Measurements from ENCODE around the gene SRGAP3. TPM values are rescaled to one million over a fixed set of nuclear protein-coding genes. Genes with fewer than 3 reads are reported as not detected.

The SRGAP3 gene
- total RNA-seq, 2 experiments from 2014 or later = 1.2 to 1.3 TPM

DNA sequence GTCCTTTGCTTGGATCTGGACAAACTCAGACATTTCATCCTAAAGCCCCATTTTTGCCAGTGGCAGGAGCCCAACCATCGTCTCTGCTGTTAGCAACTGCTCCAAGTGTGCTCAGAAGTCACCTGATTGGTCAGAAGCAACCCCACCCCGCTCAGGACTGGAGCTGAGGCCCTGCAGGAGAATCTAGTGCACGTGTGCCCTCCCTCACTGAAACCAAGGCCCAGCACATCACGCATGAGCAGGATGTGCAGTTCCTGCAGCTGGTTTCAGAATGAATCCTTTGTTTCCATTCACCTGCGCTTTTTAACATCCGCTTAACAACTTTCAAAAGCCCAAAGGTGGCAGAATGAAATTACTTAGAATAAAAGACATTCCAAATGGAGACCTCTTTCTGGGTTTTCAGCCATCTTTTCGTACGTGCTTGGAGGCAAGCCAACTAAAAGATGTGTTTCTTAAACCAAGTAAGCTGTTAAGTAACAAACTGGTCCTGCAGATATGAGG, 81.2 kb downstream of the SRGAP3 start:
- H3K9me3 Mint-ChIP-seq = no peaks in the 10 kb centered on the region
- peak; percentile 66 for DNase-seq
- no peak overlapping the region for H3K4me3 Mint-ChIP-seq
- H3K27ac Mint-ChIP-seq = peak overlapping the region; percentile 10
- no peaks in the 10 kb centered on the region for H3K36me3 Mint-ChIP-seq
- no peaks in the 10 kb centered on the region for H3K27me3 Mint-ChIP-seq
- H3K4me1 Mint-ChIP-seq = peaks cover 26% of the 10 kb centered on the region

DNA sequence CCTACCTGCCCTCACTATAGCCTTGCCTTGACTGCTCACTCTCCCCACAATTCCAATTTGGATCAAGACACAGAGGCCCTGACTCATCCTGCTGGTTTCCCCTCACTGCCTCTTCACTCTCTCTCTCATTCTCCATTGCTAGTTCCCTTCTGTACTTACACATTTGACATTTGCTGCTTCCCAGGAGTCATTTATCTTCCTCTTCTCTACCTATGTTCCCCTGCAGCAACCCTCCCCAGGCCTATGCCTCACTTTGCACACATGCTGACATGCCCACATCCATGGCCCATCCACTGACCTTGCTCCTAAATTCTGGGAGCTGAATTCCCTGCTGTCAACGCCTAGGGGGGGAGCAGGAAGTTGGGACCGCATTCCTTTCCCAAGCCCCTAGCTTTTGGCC, 82.2 kb downstream of the SRGAP3 start:
- H3K36me3 Mint-ChIP-seq = no peaks in the 10 kb centered on the region
- no peaks in the 10 kb centered on the region for H3K27me3 Mint-ChIP-seq
- peaks cover 26% of the 10 kb centered on the region for H3K4me1 Mint-ChIP-seq
- H3K27ac Mint-ChIP-seq = no peak overlapping the region
- no peak for DNase-seq
- H3K4me3 Mint-ChIP-seq = no peak overlapping the region
- H3K9me3 Mint-ChIP-seq = no peaks in the 10 kb centered on the region

DNA sequence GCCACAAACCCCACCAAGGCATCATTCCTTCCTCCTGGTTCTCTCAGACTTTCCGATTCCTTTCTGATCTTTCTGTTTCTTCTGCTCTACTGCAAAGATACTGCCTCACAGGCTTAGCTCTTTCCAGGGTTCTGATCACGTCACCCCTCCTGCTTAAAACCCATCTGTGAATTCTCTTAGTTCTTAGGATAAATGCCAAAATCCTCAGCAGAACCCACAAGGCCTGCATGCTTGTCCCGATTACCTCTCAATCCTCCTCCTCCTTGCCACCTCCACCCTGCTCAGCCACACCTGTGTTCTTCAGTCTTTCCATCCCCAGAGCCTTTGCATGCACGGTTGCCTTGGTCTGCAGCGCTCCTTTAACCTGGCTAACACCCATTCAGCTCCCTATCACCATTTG, 84.0 kb downstream of the SRGAP3 start:
- Mint-ChIP-seq H3K27me3 (no peaks in the 10 kb centered on the region), H3K9me3 (no peaks in the 10 kb centered on the region), H3K4me3 (no peak overlapping the region), H3K4me1 (peaks cover 18% of the 10 kb centered on the region), H3K27ac (no peak overlapping the region), H3K36me3 (no peaks in the 10 kb centered on the region)
- no peak for DNase-seq

DNA sequence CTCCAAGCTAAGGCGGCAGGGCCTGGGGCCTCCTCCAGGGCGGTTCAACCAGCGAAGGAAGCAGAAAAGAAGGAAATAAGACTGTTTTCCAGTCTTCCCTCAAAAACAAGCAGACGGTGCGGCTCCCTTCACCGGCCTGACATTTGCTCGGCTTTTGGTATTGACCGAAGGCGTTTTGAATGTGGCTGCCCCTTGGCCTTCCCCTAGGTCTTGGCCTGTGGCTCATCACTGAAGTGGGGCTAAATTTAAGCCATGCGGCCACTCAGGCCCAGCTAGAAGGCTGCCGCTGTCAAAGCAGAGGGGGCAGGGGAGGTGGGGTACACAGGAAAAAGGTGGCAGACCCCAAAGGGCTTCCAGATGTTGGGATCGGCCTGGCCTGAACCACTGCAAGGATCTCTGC, 86.2 kb downstream of the SRGAP3 start:
- Mint-ChIP-seq H3K4me3 (no peak overlapping the region), H3K36me3 (no peaks in the 10 kb centered on the region), H3K9me3 (no peaks in the 10 kb centered on the region), H3K4me1 (no peaks in the 10 kb centered on the region), H3K27ac (no peak overlapping the region), H3K27me3 (no peaks in the 10 kb centered on the region)
- DNase-seq = no peak

DNA sequence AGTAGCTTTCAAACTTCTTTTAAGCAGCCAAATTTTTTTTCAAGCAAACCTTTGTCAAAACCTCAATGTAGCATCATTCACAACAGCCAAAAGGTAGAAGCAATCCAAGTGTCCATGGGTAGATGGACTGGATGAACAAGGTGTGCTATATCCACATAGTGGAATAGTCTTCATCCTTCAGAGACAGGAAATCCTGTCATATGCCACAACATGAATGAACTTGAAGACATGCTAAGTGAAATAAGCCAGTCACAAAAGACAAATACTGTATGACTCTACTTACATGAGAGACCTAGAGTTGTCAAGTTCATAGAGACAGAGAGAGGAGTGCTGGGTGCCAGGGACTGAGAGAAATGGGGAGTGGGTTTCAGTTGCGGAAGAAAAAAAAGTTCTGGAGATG, 87.6 kb downstream of the SRGAP3 start:
- Mint-ChIP-seq H3K9me3 (no peaks in the 10 kb centered on the region), H3K4me3 (no peak overlapping the region), H3K4me1 (no peaks in the 10 kb centered on the region), H3K27ac (no peak overlapping the region), H3K36me3 (no peaks in the 10 kb centered on the region), H3K27me3 (no peaks in the 10 kb centered on the region)
- no peak for DNase-seq

DNA sequence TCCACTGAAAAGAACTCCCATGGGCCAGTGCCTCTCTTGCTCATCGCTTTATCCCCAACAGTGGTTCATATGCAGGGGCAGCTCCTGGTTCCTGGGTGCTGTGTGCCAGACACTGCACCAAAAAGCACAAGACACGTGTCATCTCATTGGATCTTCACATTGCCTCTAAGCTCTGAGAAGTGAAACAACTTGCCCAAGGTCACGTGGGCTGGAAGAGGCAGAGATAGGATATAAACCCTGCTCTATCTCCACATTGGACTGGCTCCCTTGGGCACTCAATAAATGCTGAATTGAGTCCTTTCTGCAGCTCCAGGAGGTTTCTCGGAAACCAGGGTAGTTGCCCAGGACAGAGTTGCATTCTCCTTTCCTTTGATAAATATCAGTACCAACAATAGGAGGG, 88.1 kb downstream of the SRGAP3 start:
- Mint-ChIP-seq H3K27ac (no peak overlapping the region), H3K27me3 (no peaks in the 10 kb centered on the region), H3K4me1 (no peaks in the 10 kb centered on the region), H3K36me3 (no peaks in the 10 kb centered on the region), H3K9me3 (no peaks in the 10 kb centered on the region), H3K4me3 (no peak overlapping the region)
- DNase-seq = no peak

DNA sequence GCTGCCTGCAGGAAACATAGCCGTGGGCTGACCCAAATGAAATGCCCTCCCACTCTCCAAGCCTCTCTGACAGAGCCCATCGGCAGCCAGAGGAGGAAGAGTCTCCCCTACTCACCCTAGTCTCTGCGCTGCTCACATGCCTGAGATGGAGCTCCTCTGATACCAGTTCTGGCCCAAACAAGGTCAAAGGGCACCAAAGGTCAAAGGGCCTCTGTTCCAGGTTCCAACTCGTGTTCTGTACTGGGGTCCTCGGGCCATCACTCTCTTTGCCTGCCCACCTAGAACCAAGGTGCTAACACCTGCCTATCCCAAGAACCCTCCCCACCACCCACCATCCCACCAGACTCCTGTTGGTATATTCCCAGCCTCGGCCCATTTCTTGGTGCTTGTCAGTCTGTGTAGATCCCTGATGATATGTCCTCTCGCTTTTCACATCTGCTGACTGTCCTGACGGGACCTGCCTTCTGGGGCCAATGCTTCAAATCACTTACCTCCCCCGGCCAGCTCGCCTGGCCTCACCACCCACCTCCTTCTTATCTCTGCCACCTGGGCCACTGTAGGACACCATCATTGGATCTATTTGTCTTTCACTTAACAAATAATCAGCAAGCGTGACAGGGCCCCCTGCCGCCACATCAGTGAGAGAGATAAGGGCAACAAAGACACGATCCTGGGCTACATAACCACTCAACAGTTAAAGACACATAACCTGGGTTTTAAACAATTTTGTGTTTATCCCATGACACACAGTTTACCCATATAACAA, 90.4 kb downstream of the SRGAP3 start:
- H3K36me3 Mint-ChIP-seq = no peaks in the 10 kb centered on the region
- no peak overlapping the region for H3K4me3 Mint-ChIP-seq
- H3K27me3 Mint-ChIP-seq = no peaks in the 10 kb centered on the region
- no peak for DNase-seq
- no peaks in the 10 kb centered on the region for H3K4me1 Mint-ChIP-seq
- no peak overlapping the region for H3K27ac Mint-ChIP-seq
- no peaks in the 10 kb centered on the region for H3K9me3 Mint-ChIP-seq

DNA sequence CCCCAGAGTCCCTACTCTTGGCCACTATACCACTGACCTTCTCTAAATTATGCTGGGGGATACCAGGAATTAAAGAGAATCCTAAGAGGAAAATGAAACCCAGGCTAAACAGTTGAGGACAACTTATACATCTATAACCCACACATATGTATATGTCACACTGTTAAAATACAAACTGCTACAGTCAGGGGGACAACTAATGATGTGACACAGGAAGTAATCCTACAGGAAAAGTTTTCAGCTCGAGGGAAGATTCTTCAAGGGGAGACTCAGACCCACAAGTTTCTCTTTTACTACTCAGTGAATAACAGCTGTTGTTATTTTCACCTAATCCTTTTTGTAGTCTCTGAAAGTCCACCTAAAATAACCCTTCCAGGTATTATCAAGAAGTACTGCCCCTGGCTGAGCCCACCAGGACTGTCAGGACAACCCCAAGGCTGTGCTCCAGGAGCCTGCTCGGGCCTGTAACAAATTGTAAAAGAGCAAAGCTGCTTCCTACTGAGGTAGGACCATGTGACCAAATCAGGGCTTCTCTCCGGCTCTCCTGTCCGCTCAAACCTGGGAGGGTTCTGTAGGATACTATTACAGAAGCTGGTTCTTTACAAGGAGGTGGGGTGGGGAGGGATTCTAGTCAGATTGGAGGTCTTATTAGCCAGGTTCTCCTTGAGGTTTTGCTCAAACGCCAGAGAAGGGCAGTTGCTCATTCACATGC, 91.6 kb downstream of the SRGAP3 start:
- Mint-ChIP-seq H3K9me3 (no peaks in the 10 kb centered on the region), H3K4me3 (no peak overlapping the region), H3K36me3 (no peaks in the 10 kb centered on the region), H3K27ac (no peak overlapping the region), H3K4me1 (no peaks in the 10 kb centered on the region), H3K27me3 (no peaks in the 10 kb centered on the region)
- no peak for DNase-seq

DNA sequence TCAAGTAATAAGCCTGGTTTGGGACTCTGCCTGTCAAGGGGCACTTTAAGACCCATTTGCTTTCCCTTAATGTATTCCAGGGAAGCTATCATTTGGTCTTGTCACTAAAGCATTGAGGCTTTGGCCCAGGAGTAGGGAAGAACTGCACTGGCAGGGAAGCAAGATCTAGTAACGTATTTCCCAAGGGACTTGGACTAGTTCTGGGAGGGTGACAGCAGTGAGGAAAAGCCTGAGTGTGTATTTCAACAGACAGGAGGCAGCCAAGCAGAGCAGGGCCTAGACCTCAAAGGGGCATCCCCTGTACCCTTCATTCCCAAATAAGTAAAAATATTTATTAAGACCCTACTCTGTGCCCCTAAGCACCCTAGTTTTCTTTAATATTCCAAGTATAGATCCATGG, 92.8 kb downstream of the SRGAP3 start:
- Mint-ChIP-seq H3K4me3 (no peak overlapping the region), H3K27me3 (no peaks in the 10 kb centered on the region), H3K9me3 (peaks cover 2% of the 10 kb centered on the region), H3K36me3 (no peaks in the 10 kb centered on the region), H3K4me1 (no peaks in the 10 kb centered on the region), H3K27ac (no peak overlapping the region)
- no peak for DNase-seq

DNA sequence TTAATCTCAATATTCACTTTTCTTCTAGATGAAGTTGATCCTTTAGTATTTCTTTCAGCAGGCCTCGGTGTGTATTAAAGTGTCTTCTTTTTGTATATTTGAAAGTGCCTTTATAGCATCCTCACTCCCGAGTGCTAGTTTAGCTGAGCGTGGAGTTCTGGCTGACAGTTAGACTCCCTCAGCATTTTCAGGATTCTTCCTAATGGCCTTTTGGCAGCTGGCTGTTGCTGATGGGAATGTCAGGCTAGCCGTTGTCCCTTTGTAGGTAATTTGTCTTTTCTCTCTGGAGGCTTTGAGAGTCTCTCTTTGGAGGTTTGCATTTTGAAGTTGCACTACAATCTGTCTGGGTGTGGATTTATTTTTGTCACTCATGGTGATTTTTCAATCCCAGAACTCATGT, 94.4 kb downstream of the SRGAP3 start:
- no peak for DNase-seq
- Mint-ChIP-seq H3K27ac (no peak overlapping the region), H3K4me1 (no peaks in the 10 kb centered on the region), H3K27me3 (no peaks in the 10 kb centered on the region), H3K36me3 (peaks cover 5% of the 10 kb centered on the region), H3K9me3 (peaks cover 16% of the 10 kb centered on the region), H3K4me3 (no peak overlapping the region)

DNA sequence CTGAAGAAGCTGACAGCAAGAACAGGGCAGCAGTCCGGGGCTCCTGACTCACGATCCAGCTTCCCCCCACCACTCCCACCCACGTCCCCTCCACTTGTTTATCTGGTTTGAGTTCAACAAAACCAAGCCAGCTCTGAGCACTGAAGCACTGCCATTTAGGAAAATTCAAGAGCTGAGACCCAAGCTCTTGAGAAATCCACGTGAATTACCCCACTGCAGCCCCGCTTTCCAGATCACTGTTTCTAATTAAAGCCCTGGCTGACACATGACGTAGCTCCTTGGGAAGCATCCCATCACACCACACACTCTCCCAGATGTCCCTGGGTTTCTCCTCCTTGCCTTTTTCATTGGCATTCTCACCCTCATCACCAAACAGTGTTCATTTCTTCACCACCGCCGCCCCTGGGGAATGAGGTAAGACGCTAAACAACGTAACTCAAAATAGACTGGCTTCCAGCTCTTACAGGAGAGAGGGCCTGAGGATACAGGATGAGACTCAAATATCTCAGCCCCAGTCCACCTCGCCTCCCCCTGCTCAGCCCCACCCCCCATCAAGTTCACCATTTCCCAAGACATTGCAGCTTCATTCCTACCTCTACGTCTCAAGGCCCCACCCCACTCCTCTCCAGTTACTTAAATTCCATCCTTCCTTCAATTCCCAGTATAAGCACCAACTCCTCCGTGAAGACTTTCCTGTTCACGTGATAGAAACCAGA, 95.4 kb downstream of the SRGAP3 start:
- H3K4me1 Mint-ChIP-seq = no peaks in the 10 kb centered on the region
- DNase-seq = no peak
- no peak overlapping the region for H3K27ac Mint-ChIP-seq
- peaks cover 18% of the 10 kb centered on the region for H3K9me3 Mint-ChIP-seq
- peaks cover 7% of the 10 kb centered on the region for H3K36me3 Mint-ChIP-seq
- no peak overlapping the region for H3K4me3 Mint-ChIP-seq
- H3K27me3 Mint-ChIP-seq = no peaks in the 10 kb centered on the region

DNA sequence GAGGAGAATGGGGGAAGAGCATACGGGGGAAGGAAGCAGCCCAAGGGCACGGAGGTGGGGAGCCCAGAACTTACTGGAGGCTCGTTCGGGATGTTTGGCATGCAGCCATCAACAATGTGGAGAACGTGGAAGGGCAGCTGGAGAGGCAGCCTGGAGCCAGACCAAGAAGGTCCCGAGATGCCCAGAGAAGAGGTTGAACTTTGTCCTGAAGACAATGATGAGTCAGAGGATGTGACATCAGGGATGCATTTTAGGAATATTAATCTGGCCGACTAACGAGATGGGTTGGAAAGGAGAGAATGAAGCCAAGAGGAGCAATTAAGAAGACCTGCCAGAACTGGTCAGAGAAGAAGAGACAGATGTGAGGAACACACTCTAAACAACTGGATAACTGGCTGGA, 98.2 kb downstream of the SRGAP3 start:
- H3K27ac Mint-ChIP-seq = no peak overlapping the region
- peaks cover 18% of the 10 kb centered on the region for H3K9me3 Mint-ChIP-seq
- no peak overlapping the region for H3K4me3 Mint-ChIP-seq
- H3K27me3 Mint-ChIP-seq = no peaks in the 10 kb centered on the region
- H3K4me1 Mint-ChIP-seq = no peaks in the 10 kb centered on the region
- peaks cover 7% of the 10 kb centered on the region for H3K36me3 Mint-ChIP-seq
- no peak for DNase-seq

DNA sequence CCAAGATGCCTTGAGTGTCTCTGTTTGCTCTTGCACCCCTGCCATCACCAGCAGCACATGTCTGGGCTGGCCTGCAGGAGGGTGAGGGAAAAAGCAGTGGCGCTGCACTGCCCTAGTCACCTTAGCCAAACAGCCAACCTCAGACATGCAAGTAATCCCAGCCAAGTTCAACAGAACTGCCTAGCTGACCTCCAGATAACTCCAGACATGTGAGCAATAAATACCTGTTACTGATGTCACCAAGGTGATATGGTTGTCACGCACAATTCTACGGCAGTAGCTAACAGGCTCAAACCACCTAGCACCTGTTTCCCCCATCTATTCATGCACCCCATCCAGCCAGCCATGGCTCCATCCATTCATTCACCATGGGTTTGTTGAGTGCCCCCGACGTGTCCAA, 99.9 kb downstream of the SRGAP3 start:
- no peak for DNase-seq
- H3K27me3 Mint-ChIP-seq = peaks cover 5% of the 10 kb centered on the region
- H3K4me3 Mint-ChIP-seq = no peak overlapping the region
- no peaks in the 10 kb centered on the region for H3K4me1 Mint-ChIP-seq
- peaks cover 7% of the 10 kb centered on the region for H3K36me3 Mint-ChIP-seq
- H3K9me3 Mint-ChIP-seq = peaks cover 18% of the 10 kb centered on the region
- H3K27ac Mint-ChIP-seq = no peak overlapping the region

DNA sequence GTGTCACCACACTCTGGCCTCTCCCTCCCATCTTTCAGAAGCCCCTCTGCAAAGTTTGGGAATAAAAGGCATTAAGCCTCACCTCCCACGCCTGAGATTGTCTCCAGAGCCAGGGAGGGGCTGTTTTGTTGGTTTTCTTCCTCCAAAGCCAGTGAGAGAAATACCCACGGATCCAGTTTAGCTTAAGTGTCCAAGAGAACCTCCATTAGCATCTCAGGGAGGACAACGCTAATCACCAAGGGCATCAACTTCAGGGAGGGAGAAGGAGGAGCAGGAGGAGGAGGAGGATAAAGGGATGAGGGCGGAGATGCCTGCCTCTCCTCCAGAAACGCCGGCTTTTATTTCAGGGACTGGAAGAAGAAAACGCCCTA, 101.6 kb downstream of the SRGAP3 start:
- H3K4me1 Mint-ChIP-seq = no peaks in the 10 kb centered on the region
- no peak for DNase-seq
- H3K4me3 Mint-ChIP-seq = no peak overlapping the region
- peaks cover 5% of the 10 kb centered on the region for H3K27me3 Mint-ChIP-seq
- peaks cover 7% of the 10 kb centered on the region for H3K36me3 Mint-ChIP-seq
- peaks cover 18% of the 10 kb centered on the region for H3K9me3 Mint-ChIP-seq
- H3K27ac Mint-ChIP-seq = no peak overlapping the region

DNA sequence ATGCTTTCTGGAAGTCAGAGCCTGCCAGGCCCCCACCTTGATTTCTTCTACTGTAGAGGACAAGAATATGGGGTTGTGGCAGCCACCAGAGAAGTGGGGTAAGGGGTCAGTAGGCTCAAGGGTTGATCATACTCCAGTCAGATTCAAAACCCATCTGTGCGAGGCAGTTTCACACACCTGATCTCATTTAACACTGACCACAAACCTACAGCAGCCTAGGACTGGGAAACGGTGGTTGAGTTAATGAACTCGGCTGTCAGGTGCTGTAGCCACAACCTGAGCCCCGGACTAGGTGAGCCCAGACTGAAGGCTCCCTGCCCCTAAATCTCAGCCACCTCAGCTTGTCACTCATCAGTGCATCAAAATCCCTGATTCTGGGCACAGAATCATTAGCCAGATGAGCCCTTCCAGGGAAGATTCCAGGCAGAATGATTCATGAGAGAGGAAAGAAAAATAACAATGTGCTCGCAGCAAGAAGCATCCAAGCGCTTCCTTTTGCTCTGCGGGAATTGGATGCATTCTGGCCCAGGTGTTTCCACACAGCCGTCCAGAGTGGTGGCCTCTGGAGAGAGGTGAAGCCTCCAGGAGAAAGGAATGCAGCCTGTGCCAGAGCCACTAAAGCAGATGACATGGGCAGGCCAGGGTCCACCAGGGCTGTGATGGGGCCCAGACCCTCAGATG, 102.1 kb downstream of the SRGAP3 start:
- H3K27me3 Mint-ChIP-seq = peaks cover 5% of the 10 kb centered on the region
- H3K4me3 Mint-ChIP-seq = no peak overlapping the region
- H3K36me3 Mint-ChIP-seq = peaks cover 7% of the 10 kb centered on the region
- H3K9me3 Mint-ChIP-seq = peaks cover 18% of the 10 kb centered on the region
- no peaks in the 10 kb centered on the region for H3K4me1 Mint-ChIP-seq
- no peak overlapping the region for H3K27ac Mint-ChIP-seq
- no peak for DNase-seq

Data from activated naive CD8-positive, alpha-beta T cell treated with anti-CD3 and anti-CD28 coated beads for 36 hours (primary cell).